ENCODE measurements around the gene HDAC4.

GRCh38 chr2:239148495-239149200, 252.2 kb downstream of the HDAC4 start:
- no peak for TF ChIP-seq FOXJ3 (CRISPR knock-in tag; IDR thresholded peaks at IDR 0.05; ENCODE audit: borderline replicate concordance)
- TF ChIP-seq CTCF (IDR thresholded peaks at IDR 0.05): no peak
- TF ChIP-seq PRRX2 (CRISPR knock-in tag; IDR thresholded peaks at IDR 0.05): no peak
- TF ChIP-seq NFATC4 (CRISPR knock-in tag; IDR thresholded peaks at IDR 0.05): no peak
- TF ChIP-seq ATF2 (CRISPR knock-in tag; IDR thresholded peaks at IDR 0.05; ENCODE audit: borderline replicate concordance, low read depth): no peak
- TF ChIP-seq CBFB (CRISPR knock-in tag; IDR thresholded peaks at IDR 0.05; ENCODE audit: low read depth): no peak
- TF ChIP-seq MAX (CRISPR knock-in tag; IDR thresholded peaks at IDR 0.05): no peak
- TF ChIP-seq ZNF281 (CRISPR knock-in tag; IDR thresholded peaks at IDR 0.05): no peak
- no peak for TF ChIP-seq SP1 (CRISPR knock-in tag; conservative IDR thresholded peaks at IDR 0.05)

All from WTC11 (cell line).